Neutrophil (primary cell): ENCODE measurements around the gene KCND2.

Source experiments
- H3K27ac ChIP-seq: fragments of 200-600 bp; sonication (generic); 2 replicates; pipeline ENCODE4 v1.5.1; 2016; ENCODE audit warnings: mild to moderate bottlenecking, moderate library complexity
- H3K27me3 ChIP-seq: fragments of 200-600 bp; sonication (generic); 2 replicates; pipeline ENCODE4 v1.6.0; 2016; ENCODE audit warnings: mild to moderate bottlenecking
- H3K36me3 ChIP-seq: fragments of 200-600 bp; sonication (generic); 2 replicates; pipeline ENCODE4 v1.5.1; 2017
- H3K4me1 ChIP-seq, 2 experiments: fragments of 200-600 bp in 1 of 2; sonication (generic) in 1 of 2; 1 replicate in 1 of 2; 2 replicates in 1 of 2; pipeline versions ENCODE4 v1.5.1 to v1.6.1; 2013 to 2016; ENCODE audit warnings: low read depth in 1 of 2, low read length in 1 of 2, mild to moderate bottlenecking in 1 of 2, moderate library complexity in 1 of 2; ENCODE audit not compliant: control insufficient read depth in 1 of 2, insufficient read depth in 1 of 2
- H3K4me3 ChIP-seq, 2 experiments: fragments of 200-600 bp in 1 of 2; sonication (generic) in 1 of 2; 1 replicate in 1 of 2; 2 replicates in 1 of 2; pipeline ENCODE4 v1.5.1; 2013 to 2016; ENCODE audit warnings: low read depth in 1 of 2, low read length in 1 of 2, mild to moderate bottlenecking in 1 of 2, moderate library complexity in 1 of 2
- H3K9me3 ChIP-seq: fragments of 200-600 bp; sonication (generic); 2 replicates; pipeline ENCODE4 v1.5.1; 2016
- TF ChIP-seq, protein P1 (sequence below): fragments of 200-600 bp; sonication (generic); IDR thresholded peaks from 2 replicates; pipeline ENCODE4 v1.5.1; 2016; ENCODE audit warnings: antibody characterized with exemption

KCND2 gene

DNA sequence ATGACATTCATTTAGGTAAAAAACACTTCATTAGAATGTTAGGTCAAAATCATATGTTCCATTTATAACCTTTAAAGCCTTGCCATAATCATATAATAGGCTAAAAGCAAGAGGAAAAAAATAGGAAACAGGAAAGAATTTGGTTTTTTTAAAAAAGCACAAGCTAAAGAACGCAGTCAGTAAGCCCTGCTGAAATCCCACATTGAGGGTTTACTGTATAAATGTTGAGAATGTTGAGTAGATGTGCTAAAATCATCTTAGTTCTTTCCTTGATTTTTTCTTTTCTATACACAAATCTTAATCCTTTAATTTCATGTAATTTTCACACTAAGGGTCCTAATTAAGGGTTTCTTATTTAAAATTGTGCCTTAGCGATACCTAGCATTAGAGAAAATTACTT lies 452.0 kb downstream of the KCND2 start:
- TF ChIP-seq, protein P1, sequence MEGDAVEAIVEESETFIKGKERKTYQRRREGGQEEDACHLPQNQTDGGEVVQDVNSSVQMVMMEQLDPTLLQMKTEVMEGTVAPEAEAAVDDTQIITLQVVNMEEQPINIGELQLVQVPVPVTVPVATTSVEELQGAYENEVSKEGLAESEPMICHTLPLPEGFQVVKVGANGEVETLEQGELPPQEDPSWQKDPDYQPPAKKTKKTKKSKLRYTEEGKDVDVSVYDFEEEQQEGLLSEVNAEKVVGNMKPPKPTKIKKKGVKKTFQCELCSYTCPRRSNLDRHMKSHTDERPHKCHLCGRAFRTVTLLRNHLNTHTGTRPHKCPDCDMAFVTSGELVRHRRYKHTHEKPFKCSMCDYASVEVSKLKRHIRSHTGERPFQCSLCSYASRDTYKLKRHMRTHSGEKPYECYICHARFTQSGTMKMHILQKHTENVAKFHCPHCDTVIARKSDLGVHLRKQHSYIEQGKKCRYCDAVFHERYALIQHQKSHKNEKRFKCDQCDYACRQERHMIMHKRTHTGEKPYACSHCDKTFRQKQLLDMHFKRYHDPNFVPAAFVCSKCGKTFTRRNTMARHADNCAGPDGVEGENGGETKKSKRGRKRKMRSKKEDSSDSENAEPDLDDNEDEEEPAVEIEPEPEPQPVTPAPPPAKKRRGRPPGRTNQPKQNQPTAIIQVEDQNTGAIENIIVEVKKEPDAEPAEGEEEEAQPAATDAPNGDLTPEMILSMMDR, result no peak
- Histone ChIP-seq H3K4me1 (no peaks in the 10 kb centered on the region), H3K27me3 (peaks cover 10% of the 10 kb centered on the region), H3K36me3 (no peaks in the 10 kb centered on the region), H3K27ac (no peak overlapping the region), H3K9me3 (no peaks in the 10 kb centered on the region), H3K4me3 (no peak overlapping the region)

DNA sequence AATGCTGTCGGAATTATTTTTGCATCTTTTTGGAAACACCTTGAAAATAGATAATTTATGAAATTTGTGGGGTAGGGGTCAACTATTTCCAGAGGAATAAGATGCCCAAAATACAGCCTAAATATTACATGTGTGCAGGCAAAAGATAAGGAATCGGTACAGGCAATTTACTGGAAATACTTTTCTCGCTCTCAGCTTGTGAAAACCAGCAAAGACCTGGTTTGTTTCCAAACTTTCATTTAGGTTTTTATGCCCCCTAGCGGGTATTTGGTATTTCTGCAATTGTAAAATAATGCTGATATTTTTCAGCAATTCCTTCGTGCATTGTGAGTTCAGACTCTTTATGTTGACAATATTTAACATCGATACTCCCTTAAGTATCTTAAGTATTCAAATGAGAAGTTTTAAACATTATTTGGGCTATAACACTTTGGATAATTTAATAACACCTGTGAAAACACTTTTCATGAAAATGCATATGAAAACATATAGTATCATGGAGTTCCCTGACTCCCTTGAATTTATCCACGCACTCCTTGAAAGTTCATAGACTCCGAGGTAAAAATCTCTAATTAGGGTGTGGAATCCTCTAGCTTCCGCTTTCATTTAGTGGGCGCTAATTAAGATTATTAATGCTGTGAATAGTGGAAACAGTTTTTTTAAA lies 452.5 kb downstream of the KCND2 start:
- H3K9me3 ChIP-seq, result no peaks in the 10 kb centered on the region
- no peak overlapping the region for H3K4me3 ChIP-seq
- H3K4me1 ChIP-seq, result no peaks in the 10 kb centered on the region
- TF ChIP-seq, protein P1, result no peak
- H3K36me3 ChIP-seq, result no peaks in the 10 kb centered on the region
- no peak overlapping the region for H3K27ac ChIP-seq
- peaks cover 5% of the 10 kb centered on the region for H3K27me3 ChIP-seq

DNA sequence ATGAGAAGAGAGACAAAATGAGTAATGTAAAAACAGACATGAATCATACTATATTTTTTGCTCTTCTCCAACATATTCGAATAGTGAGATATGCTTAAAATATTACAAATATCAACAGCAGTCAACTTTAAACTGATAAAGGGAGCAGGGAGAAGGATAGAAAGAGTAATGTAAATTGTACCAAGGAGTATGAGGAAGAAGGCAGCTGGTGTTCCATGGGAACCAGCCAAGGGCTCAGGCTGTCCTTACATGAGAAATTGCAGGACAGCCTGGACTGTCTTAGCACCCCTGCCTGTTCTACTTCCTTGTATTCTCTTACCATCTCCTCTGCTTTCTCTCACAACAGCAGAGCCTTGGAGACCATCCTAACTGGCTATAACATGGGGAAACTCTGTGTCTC lies 456.3 kb downstream of the KCND2 start:
- TF ChIP-seq, protein P1, result no peak
- no peak overlapping the region for H3K4me3 ChIP-seq
- H3K27me3 ChIP-seq, result peaks cover 3% of the 10 kb centered on the region
- H3K9me3 ChIP-seq, result no peaks in the 10 kb centered on the region
- H3K27ac ChIP-seq, result no peak overlapping the region
- H3K36me3 ChIP-seq, result no peaks in the 10 kb centered on the region
- no peaks in the 10 kb centered on the region for H3K4me1 ChIP-seq

DNA sequence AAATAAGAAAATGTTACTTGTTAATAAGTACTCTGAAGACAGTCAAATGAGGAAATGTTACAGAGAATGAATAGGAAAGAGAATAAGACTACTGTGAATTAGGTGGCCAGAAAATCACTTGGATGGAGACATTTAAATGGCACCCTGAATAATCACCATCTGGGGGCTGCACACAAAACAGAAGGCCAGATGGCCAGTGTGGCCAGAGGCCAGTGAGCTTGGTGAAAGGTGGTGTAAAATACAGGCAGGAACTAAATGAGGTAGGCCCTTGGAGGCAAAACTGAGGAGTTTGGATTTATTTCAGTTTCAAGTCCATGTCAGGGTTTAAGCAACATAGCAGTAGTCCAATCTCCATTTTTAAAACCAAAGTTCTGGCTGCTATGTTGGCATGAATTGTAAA lies 458.3 kb downstream of the KCND2 start:
- TF ChIP-seq, protein P1, result no peak
- no peaks in the 10 kb centered on the region for H3K36me3 ChIP-seq
- no peaks in the 10 kb centered on the region for H3K9me3 ChIP-seq
- no peak overlapping the region for H3K27ac ChIP-seq
- H3K4me1 ChIP-seq, result no peaks in the 10 kb centered on the region
- H3K4me3 ChIP-seq, result no peak overlapping the region
- H3K27me3 ChIP-seq, result peaks cover 3% of the 10 kb centered on the region

DNA sequence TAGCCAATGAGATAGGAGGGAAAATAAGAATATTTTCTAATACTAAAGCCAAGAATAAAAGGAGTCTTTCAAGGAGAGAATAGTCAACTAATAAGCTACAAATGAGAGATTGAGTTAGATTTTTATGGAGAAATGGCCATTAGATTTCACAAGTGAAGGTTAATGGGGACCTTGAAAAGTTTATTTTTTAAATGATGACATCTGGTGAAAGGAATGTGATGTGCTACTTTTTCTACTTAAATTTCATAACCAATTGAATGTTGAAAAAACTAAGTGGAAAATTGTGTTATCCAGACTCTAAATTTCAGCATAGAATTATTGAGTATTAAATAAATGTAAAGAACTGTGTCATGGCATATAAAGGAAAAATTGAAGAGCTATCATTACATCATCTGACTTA lies 459.3 kb downstream of the KCND2 start:
- H3K27me3 ChIP-seq, result peaks cover 3% of the 10 kb centered on the region
- TF ChIP-seq, protein P1, result no peak
- H3K4me1 ChIP-seq, result no peaks in the 10 kb centered on the region
- H3K4me3 ChIP-seq, result no peak overlapping the region
- no peaks in the 10 kb centered on the region for H3K36me3 ChIP-seq
- H3K9me3 ChIP-seq, result no peaks in the 10 kb centered on the region
- H3K27ac ChIP-seq, result no peak overlapping the region

DNA sequence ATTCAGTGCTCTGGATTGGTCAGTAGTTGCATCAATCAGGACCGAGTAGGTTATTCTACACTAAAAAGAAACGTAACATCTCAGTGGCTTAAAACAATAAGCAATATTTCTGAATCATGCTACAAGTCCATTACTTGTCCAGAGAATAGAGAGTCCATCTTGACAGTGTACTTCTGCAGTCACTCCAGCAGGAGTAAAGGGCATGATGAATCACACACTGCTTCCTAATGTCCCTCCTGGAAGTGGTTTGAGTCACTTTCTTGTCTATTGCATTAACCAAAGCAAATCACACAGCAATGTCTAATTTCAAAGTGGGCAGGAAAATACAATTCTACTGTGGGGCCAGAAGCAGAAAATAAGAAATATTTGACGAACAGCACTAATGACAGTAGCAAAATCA lies 460.2 kb downstream of the KCND2 start:
- H3K36me3 ChIP-seq, result no peaks in the 10 kb centered on the region
- TF ChIP-seq, protein P1, result no peak
- no peaks in the 10 kb centered on the region for H3K27me3 ChIP-seq
- no peaks in the 10 kb centered on the region for H3K4me1 ChIP-seq
- H3K4me3 ChIP-seq, result no peak overlapping the region
- H3K27ac ChIP-seq, result no peak overlapping the region
- H3K9me3 ChIP-seq, result no peaks in the 10 kb centered on the region
